GM19438 (cell line): ENCODE data around the gene PTPN11.

Experiments used
- ATAC-seq: cut with Tn5 transposase; IDR thresholded peaks from one replicate; pipeline ENCODE4 v1.9.1; 2021; ENCODE audit warnings: low read depth; ENCODE audit not compliant: unreplicated experiment

The PTPN11 gene

DNA sequence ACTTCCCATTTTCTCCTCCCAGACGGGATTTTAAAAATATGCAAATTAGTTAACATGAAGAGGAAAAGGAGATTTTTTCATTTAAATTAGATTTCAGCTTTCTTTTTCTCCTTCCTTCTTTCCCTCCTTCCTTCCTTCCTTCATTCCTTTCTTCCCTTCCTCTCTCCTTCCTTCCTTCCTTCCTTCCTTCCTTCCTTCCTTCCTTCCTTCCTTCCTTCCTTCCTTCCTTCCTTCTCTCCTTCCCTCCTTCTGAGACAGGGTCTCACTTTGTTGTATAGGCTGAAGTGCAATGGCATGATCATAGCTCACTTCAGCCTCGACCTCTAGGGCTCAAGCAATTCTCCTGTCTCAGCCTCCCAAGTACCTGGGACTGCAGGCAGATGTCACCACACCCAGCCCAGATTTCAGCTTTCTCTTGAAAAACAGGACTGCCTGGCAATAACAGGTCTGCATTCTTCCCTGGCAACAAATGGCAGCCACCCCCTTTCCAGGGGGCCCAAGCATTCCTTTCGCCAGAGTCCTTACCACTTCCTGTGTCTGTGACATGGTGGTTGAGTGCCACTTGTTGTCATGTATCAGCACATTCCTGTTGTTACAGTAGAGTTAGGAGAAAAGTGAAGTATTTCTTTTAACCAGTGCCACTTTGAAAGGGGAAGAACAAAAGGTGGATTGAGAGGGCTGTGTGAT, 119.1 kb downstream of the PTPN11 start:
- ATAC-seq = no peak

DNA sequence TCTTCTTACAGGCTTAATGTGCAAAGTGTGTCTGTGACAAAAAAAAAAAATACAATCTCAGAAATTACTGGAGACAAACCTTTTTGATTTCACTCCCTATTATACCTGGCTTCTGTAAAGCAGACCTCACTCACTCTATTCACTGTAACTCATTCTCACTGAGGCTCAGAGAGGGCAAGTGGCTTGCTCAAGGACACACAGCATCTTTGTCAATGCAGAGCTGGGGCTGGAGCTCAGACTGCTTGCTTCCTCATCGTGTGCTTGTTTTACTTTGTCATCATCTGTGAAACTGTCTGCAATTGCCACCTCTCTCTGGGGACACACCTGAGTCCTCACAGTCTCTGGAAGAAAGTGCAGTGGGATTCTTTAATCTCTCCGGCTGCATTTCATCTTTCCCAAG, 120.0 kb downstream of the PTPN11 start:
- ATAC-seq = no peak

DNA sequence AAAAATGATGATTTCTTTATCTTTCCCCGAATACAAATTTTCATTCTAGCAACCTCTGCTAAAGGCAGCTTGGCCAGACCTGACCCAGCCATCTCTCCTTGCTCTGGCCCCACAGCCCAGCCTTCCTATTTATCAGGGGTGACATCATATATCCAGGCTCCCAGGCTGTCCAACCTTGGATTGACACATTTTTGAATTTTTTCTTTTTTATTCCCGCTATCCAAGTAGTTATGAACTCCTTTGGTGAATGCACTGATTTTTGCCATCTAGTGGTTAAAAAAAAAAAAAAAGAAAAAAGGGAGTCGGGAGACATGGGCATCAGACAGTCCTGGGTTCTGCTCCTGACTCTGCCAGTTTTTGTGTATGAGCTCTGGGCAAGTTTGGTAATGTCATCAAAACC, 120.5 kb downstream of the PTPN11 start:
- no peak for ATAC-seq

DNA sequence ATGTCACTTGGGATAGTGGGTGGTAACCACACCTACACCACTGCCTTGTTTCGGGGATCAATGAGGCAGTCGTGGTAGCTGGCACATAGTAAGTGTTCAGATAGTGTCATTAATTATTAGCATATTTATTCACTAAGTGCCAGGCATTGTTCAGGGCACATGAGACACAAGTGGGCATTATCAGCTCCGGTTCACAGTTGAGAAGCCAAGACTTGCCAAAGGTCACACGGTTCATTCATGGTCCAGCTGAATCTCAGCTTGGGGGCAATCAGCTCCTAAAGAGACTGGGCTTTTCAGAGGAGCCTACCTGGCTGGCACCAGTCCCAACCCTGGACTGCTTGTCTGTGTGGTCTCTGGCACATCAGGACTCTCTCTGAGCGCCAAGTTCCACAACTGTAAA, 121.3 kb downstream of the PTPN11 start:
- no peak for ATAC-seq

DNA sequence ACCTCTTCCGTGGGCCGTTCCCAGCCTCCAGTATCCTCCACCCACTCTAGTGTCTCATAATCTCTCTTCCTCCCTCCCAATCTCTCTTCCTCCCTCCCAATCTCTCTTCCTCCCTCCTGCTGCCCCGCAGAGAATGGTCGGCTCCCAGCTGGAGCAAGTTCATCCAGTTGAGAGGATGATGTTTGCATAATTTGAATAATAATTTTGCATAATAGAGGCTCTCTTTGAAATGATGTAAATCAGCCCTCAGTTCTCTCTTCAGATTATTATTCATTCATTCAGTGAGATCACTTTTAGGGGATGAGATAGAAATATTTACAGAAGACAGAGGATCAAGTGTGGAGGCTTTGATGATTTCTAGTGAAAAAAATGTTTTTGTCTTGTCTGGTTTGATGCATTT, 125.0 kb downstream of the PTPN11 start:
- no peak for ATAC-seq

DNA sequence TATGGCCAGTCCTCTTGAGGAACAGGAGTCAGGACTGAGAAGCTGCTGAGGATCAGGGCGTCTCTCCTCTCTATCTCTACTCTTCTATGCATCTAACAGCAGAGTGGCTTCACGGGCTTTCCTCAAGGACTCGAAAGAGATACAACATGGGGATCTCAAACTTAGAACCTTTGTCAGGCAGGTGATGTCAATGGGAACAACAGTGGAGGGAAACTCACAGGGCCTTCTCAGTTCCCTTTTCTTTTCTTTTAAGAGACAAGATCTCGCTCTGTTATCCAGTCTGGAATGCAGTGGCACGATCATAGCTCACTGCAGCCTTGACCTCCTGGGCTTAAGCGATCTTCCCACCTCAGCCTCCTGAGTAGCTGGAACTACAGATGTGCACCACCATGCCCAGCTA, 127.6 kb downstream of the PTPN11 start:
- ATAC-seq = no peak

DNA sequence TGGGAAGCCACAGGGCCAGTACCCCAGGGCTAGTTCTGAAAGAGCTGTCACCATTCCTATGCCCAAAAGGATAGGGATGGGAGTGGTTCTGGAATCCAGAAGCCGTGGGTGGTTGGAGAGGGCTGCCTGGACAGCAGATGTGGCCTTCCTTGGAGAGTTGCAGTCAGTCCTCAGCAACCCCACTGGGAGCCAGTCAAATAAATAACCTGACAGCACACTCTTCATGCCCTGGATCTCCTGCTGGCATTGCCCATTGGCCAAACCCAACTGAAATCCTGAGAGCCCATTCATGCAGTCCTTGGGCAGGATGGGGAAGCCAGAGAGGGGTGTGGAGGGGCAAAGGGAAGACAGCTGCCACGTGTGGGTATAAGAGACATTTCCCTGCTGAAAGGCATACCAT, 128.2 kb downstream of the PTPN11 start:
- no peak for ATAC-seq

DNA sequence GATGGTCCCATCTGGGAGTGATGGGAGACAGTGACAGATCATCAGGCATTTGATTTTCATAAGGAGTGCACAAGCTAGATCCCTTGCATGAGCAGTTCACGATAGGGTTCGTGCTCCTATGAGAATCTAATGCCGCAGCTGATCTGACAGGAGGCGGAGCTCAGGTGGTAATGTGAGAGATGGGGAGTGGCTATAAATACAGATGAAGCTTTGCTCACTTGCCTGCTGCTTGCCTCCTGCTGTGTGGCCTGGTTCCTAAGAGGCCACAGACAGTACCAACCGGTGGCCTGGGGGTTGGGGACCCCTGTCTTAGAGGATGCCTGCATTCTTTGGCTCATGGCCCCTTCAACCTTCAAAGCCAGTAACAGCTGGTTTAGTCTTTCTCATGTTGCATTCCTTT, 130.3 kb downstream of the PTPN11 start:
- ATAC-seq = no peak

DNA sequence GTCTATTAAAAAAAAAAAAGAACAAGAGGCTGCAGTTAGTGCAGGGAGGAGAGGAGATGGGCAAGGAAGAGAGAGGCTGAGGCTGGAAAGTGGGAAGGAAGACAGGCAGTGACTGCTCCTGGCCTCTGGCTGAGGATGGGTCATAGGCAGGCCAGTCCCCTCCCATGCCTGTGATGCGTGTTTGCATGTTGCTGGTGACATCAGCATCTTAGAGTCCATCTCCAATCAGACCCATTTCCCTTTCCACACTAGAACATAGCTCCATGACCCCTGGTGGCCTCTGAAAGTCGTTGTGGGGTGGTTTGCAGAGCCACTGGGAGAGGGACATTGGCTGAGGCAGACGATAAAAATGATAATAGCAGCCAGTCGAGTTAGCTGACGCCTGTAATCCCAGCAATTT, 132.9 kb downstream of the PTPN11 start:
- no peak for ATAC-seq

DNA sequence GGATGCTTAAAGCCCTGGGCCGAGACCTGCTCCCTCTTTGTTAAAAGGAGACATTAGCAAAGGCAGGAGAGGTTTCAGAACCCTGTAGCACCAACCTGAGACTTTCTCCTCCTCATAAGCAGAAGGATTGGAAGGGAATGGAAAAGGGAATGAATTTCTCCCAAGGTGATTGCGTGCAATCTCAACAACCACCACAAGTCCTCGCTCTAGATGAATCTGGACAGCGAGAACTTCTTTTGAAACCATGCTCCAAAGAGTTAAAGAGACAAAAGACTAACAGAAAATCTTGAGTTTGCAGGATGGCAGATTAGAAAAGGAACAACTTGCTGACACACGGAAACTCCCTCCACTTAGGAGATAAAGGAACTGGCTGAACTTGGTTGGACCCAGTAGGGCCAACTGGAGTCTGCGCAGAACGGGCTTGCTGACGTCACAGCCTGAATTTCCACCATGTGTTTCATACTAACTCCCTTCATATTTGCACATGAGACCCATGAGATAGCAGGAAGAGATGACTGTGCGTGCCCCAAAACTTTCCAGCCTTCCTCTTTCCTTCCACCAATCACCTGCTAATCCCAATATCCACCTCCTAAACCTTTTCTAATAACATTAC, 137.0 kb downstream of the PTPN11 start:
- no peak for ATAC-seq

DNA sequence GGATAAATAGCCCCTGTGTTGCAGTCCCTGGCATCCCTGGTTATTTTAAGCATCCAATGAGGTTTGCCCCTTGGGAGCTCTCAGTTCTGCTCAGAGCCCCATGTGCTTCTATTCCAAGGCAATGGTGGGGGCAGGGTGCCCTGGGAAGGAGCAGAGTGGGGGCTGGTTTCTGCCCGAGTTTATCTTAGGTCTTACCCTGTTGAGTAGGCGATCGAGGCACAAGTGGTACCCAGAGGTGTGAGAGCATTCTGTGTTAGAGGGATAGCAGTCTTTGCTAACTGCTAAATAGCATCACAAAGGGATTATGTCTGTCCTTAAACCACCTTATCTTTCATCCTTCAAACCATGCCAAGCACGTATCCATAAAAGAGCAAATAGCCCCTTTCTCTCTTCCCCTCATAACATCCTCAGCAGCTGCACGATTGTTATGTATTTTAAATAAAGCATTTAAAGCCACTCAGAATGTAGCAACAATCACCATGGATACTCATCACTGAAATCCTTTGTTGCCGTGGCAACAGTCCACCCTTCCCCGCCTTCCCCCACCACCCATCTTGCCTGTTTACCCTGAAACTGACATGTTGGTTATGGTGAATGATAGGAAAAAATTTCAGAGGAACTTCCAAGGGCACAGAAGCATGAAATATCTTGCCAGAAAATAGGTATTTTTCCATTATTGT, 139.3 kb downstream of the PTPN11 start:
- ATAC-seq = no peak
